DND-41 (cell line): ENCODE measurements around the gene TRIM74.
"Not testable (repeated sequence)": the region's sequence is repeated elsewhere in the genome, so short reads cannot be mapped to it uniquely, and the experiment has no call there.

Experiments
- EZH2 ChIP-seq: IDR thresholded peaks from 3 replicates; pipeline ENCODE4 v1.6.1; 2012; ENCODE audit warnings: borderline replicate concordance, low read depth, mild to moderate bottlenecking, moderate library complexity, low read length, inconsistent platforms; ENCODE audit not compliant: severe bottlenecking
- TF ChIP-seq, protein P1 (sequence below): IDR thresholded peaks from 2 replicates; pipeline ENCODE4 v1.5.1; 2012; ENCODE audit warnings: borderline replicate concordance, low read length, moderate library complexity, mild to moderate bottlenecking; ENCODE audit not compliant: poor library complexity, severe bottlenecking; ENCODE audit errors: extremely low read depth

DNA sequence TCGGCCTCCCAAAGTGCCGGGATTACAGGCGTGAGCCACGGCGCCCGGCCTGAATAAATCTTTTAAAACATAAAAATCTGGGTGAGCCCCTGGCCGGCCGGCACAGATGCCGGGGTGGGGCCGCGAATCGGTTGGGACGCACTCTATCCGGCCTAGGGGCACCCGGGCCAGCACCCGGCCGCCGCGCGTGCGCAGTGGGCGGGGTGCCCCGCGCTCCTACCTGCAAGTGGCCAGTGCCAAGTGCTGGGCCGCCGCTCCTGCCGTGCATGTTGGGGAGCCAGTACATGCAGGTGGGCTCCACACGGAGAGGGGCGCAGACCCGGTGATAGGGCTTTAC lies 36.1 kb upstream of the TRIM74 start:
- TF ChIP-seq, protein P1, sequence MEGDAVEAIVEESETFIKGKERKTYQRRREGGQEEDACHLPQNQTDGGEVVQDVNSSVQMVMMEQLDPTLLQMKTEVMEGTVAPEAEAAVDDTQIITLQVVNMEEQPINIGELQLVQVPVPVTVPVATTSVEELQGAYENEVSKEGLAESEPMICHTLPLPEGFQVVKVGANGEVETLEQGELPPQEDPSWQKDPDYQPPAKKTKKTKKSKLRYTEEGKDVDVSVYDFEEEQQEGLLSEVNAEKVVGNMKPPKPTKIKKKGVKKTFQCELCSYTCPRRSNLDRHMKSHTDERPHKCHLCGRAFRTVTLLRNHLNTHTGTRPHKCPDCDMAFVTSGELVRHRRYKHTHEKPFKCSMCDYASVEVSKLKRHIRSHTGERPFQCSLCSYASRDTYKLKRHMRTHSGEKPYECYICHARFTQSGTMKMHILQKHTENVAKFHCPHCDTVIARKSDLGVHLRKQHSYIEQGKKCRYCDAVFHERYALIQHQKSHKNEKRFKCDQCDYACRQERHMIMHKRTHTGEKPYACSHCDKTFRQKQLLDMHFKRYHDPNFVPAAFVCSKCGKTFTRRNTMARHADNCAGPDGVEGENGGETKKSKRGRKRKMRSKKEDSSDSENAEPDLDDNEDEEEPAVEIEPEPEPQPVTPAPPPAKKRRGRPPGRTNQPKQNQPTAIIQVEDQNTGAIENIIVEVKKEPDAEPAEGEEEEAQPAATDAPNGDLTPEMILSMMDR: not testable (repeated sequence)
- TF ChIP-seq EZH2: not testable (repeated sequence)
